Lower lobe of right lung (tissue), 2 donors: ENCODE results near the gene ITPK1. TPM values are rescaled to one million over a fixed set of nuclear protein-coding genes. Genes with fewer than 3 reads are reported as not detected.
A peak's percentile ranks its signal among the peaks of the same experiment; 100 is the strongest.

ENCODE experiments used
- ATAC-seq, 2 donors: fragments of 200-7000 bp; cut with Tn5 transposase; one replicate each; pipeline ENCODE4 v1.9.1; 2020 to 2022; ENCODE audit warnings: mild to moderate bottlenecking in 2 of 2, moderate library complexity in 2 of 2
- DNase-seq: peaks from one replicate; pipeline ENCODE4 v3.0.0-alpha.2; 2020
- H3K27ac ChIP-seq: fragments of 200-600 bp; one replicate; pipeline ENCODE4 v1.8.0; 2022
- H3K27me3 ChIP-seq: fragments of 200-600 bp; one replicate; pipeline ENCODE4 v1.8.0; 2022; ENCODE audit warnings: low read depth
- H3K36me3 ChIP-seq: fragments of 200-600 bp; one replicate; pipeline ENCODE4 v1.8.0; 2022; ENCODE audit warnings: mild to moderate bottlenecking
- H3K4me1 ChIP-seq: fragments of 200-600 bp; one replicate; pipeline ENCODE4 v1.8.0; 2022
- H3K4me3 ChIP-seq: fragments of 200-600 bp; one replicate; pipeline ENCODE4 v1.8.0; 2022; ENCODE audit warnings: mild to moderate bottlenecking
- H3K9me3 ChIP-seq: fragments of 200-600 bp; one replicate; pipeline ENCODE4 v1.8.0; 2022
- CTCF ChIP-seq: fragments of 200-600 bp; IDR thresholded peaks from one replicate; pipeline ENCODE4 v1.8.0; 2022; ENCODE audit warnings: antibody characterized with exemption, mild to moderate bottlenecking
- intact Hi-C: fragments of 100-400 bp; cut with DNase I; formaldehyde crosslinking; loops from one replicate; pipeline ENCODE4 v1.11.0; 2022
- total RNA-seq: library from RNA; stranded (reverse); fragmentation: NEBNext Ultra II Directional; extraction: Animal tissue kit (Norgen Biotek cat#: 25700); gene quantifications from one replicate; pipeline ENCODE4 v1.2.1, GENCODE V29; 2021
- donor health status: DM: no; HTN: yes; CAD: no; lungs with severe emphysema.

The ITPK1 gene
- total RNA-seq, 1 donor from 2014 or later = 129 TPM

- intact Hi-C loops = no loop called here
- TF ChIP-seq CTCF = no peak
- Histone ChIP-seq H3K36me3 (peaks cover 13% of the 10 kb centered on the region), H3K9me3 (no peaks in the 10 kb centered on the region), H3K4me3 (no peak overlapping the region), H3K27ac (no peak overlapping the region), H3K4me1 (no peaks in the 10 kb centered on the region), H3K27me3 (no peaks in the 10 kb centered on the region)
- ATAC-seq (no peak), DNase-seq (no peak)
Observed at GRCh38 chr14:92997343-92998061, 118.2 kb downstream of the ITPK1 start.

GRCh38 chr14:92995620-92996019 is 120.1 kb downstream of the ITPK1 start:
- ATAC-seq = no peak
- TF ChIP-seq CTCF = no peak
- no peak overlapping the region for H3K4me3 ChIP-seq

GRCh38 chr14:92994942-92995341 is 120.8 kb downstream of the ITPK1 start:
- TF ChIP-seq CTCF = no peak
- intact Hi-C loops = no loop called here
- H3K9me3 ChIP-seq = no peaks in the 10 kb centered on the region
- no peaks in the 10 kb centered on the region for H3K4me1 ChIP-seq
- H3K27ac ChIP-seq = no peak overlapping the region
- no peak for ATAC-seq
- H3K4me3 ChIP-seq = no peak overlapping the region
- H3K36me3 ChIP-seq = peaks cover 13% of the 10 kb centered on the region
- no peak for DNase-seq
- H3K27me3 ChIP-seq = no peaks in the 10 kb centered on the region

More at GRCh38 chr14:92995620-92996019, 120.1 kb downstream of the ITPK1 start:
- H3K27ac ChIP-seq = no peak overlapping the region
- intact Hi-C loops = no loop called here
- H3K27me3 ChIP-seq = no peaks in the 10 kb centered on the region
- DNase-seq = no peak
- no peaks in the 10 kb centered on the region for H3K9me3 ChIP-seq
- no peaks in the 10 kb centered on the region for H3K4me1 ChIP-seq
- H3K36me3 ChIP-seq = peaks cover 13% of the 10 kb centered on the region

GRCh38 chr14:92994131-92994676 is 121.5 kb downstream of the ITPK1 start:
- intact Hi-C loops = no loop called here
- TF ChIP-seq CTCF = no peak
- peaks cover 13% of the 10 kb centered on the region for H3K36me3 ChIP-seq
- H3K4me1 ChIP-seq = no peaks in the 10 kb centered on the region
- H3K4me3 ChIP-seq = no peak overlapping the region
- no peak overlapping the region for H3K27ac ChIP-seq
- no peaks in the 10 kb centered on the region for H3K9me3 ChIP-seq
- H3K27me3 ChIP-seq = no peaks in the 10 kb centered on the region
- ATAC-seq (peak in 1 of 2 donors; percentile 3), DNase-seq (no peak)

- Histone ChIP-seq H3K9me3 (no peaks in the 10 kb centered on the region), H3K36me3 (peaks cover 13% of the 10 kb centered on the region), H3K27me3 (no peaks in the 10 kb centered on the region), H3K27ac (peak overlapping the region; percentile 42), H3K4me1 (no peaks in the 10 kb centered on the region), H3K4me3 (no peak overlapping the region)
- intact Hi-C loops = no loop called here
- ATAC-seq (peak; percentile 80 to 91), DNase-seq (peak; percentile 69)
- no peak for TF ChIP-seq CTCF
Observed at GRCh38 chr14:92993302-92993701, 122.4 kb downstream of the ITPK1 start.
